ENCODE results near the gene MAP10.
"Not testable (repeated sequence)": the region's sequence is repeated elsewhere in the genome, so short reads cannot be mapped to it uniquely, and the experiment has no call there.

MAP10 gene, protein sequence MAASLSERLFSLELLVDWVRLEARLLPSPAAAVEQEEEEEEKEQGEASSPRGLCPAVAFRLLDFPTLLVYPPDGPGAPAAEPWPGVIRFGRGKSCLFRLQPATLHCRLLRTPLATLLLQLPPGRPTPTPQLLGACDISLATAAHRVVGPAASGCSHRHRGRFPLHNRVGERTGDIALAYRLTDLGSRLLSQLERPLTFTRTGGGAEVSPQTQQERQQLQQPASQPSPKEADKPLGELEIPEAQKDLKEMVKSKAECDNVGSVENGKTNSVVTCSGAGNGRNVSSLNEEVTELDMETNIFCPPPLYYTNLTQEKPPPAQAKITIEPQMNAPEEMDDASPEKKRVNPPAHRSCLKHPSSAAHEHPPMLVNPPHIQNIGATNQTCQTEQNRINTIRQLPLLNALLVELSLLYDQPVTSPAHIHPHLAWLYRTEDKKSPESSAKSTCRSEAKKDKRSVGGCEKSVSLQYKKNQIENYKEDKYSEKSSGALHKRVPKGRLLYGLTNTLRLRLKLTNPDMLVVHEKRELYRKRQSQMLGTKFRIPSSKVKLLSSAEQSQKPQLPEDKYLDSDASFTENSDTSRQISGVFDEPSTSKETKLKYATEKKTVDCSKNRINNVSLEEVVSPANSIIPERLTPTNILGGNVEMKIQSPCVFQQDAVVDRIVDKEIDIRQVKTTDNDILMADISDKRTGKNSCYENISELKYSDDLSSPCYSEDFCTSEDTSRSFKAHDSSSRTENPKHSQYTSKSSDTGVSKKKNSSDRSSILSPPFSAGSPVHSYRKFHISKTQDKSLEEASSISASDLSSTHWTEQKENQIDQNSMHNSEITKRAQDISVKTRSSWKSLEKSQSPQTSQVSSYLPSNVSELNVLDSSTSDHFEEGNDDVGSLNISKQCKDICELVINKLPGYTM

DNA sequence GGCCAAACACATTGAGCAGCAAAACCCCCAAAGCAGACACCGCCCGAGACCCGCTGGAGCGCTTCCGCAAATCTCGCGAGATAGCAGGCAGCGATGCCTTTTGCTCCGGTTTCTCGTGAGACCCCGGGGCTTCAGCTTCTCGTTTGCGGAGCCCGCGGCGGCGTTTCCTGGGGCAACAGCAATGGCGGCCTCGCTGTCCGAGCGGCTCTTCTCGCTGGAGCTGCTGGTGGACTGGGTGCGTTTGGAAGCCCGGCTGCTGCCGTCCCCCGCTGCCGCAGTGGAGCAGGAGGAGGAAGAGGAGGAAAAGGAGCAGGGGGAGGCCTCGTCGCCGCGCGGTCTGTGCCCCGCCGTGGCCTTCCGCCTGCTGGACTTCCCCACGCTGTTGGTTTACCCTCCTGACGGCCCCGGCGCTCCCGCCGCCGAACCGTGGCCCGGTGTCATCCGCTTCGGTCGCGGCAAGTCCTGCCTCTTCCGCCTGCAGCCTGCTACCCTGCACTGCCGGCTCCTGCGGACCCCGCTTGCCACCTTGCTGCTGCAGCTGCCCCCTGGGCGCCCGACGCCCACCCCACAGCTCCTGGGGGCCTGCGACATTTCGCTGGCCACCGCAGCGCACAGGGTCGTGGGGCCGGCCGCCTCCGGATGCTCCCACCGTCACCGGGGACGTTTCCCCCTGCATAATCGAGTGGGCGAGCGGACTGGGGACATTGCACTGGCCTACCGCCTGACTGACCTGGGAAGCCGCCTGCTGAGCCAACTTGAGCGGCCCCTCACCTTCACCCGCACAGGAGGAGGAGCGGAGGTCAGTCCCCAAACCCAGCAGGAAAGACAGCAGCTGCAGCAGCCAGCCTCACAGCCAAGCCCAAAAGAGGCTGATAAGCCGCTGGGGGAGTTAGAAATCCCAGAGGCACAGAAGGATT is at the start of gene MAP10:
Gene MAP10, plus strand, starts transcription at position 148 of the 917 bp plus-strand sequence. Its CDS starts 34 bp downstream, at position 182.
- DNase-seq, result peak; percentile 78

DNA sequence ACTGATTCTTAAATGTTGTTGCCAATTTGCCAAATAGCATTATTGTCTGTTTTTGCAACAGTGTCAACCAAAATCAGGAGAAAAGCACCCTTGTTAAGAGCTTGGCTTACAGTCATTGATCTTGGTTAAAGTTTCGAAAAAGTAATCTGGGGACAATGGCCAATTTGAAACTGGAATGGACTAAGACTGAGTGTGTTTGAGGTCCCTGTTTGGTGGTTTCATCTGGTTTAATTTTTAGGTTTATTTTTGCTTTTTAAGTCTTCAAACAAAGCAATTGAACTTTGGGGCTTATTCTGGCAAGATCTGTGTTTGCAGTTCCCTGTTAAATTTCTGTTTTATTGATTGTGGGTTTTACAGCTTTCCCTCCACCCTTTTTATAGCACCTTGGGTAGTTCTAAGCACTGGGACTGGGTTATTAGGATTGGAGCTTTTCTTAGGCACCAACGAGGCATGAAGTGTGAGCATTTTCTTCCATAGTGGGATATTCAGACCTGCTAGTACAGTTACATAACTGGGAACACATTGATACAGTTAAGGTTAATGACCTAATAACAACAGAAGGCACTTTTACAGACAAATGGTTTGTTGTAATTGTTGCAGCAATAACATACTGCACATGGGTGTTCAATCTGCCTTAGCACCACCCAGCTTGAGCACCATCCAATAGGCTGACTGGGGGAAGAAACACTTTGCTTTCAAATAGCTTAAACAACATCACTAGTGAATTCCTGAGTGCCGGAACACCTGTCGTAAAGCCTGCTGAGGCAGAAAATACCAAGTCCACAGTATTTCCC is 40.6 kb upstream of the MAP10 start:
- DNase-seq, result no peak

DNA sequence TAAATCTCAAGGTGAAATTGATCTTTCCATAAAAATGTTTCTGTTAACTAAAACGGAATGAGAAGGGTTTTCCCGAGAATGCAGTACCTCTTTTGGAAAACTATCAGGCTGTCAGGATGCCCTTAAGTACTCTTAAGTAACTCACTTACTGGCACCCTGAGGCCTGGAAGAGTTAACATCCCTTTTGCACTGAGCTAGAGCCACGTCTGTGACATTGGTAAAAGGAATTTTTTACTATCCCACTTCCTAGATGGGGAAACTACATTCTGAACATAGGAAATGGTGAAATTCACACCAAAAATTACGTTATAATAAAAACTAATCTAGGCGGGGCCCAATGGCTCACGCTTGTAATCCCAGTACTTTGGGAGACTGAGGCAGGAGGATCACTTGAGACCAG is 39.7 kb upstream of the MAP10 start:
- no peak for DNase-seq

DNA sequence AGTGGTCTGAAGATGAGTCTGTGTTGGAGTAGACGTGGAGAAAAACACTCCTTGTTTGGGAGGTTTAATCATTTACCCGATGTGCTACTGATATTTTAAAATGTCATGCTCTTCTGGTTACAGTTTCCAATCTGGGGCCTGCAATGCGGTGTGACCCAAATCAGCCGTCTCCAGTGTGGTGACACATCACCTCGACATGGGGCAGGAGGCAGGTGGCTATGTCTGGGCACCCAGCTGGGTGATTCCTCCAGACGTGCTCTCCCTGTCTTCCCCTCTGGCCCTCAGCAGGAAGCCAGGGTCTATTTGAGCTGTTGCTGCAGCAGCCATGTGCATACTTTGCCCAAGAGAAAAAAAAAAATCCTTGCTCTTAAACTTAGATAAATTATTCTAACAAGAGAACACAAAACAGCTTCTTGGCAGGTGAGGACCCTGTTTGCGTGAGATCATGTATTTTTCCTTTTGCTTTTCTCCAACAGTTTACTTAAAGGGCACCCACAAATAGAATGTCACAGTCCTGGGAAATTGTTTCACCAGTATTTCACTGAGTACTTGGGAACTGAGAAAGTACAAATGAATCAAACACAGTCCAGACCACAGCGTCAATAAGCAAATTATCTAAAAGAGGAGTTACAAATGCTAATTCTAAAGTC is 38.9 kb upstream of the MAP10 start:
- DNase-seq, result no peak

DNA sequence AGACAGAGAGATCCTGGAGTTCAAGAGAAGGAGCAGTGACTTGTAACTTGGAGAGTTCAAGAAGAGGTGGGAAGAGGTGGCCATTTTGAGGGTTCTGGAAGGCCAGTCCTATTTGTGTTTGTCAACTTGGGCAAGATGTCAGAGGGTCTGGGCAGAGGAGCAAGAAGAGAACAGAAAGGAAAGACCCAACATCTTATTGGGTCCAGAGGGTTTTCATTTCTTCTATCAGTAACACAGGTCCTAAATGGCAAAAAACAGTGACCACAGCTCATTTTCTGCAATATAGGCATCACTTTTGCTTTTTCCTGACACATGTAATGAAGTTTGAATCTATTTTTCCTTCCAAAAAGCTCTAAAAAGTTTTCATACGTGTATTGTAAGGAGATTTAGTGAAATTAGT is 38.3 kb upstream of the MAP10 start:
- DNase-seq, result no peak

GRCh38 chr1:232767305-232768074 is 37.7 kb upstream of the MAP10 start:
- DNase-seq, result peak; percentile 3

- no peak for DNase-seq
Measured at GRCh38 chr1:232768793-232769192, 36.4 kb upstream of the MAP10 start.

- DNase-seq, result no peak
Measured at GRCh38 chr1:232769733-232770132, 35.5 kb upstream of the MAP10 start.

- DNase-seq, result no peak
Measured at GRCh38 chr1:232773752-232774151, 31.5 kb upstream of the MAP10 start.

GRCh38 chr1:232776526-232777106 is 28.6 kb upstream of the MAP10 start:
- DNase-seq, result no peak

GRCh38 chr1:232780354-232780753 is 24.9 kb upstream of the MAP10 start:
- DNase-seq, result no peak

GRCh38 chr1:232784794-232785193 is 20.4 kb upstream of the MAP10 start:
- DNase-seq, result no peak

- DNase-seq, result not testable (repeated sequence)
Measured at GRCh38 chr1:232785630-232786029, 19.6 kb upstream of the MAP10 start.

- no peak for DNase-seq
Measured at GRCh38 chr1:232786845-232787455, 18.3 kb upstream of the MAP10 start.

DNA sequence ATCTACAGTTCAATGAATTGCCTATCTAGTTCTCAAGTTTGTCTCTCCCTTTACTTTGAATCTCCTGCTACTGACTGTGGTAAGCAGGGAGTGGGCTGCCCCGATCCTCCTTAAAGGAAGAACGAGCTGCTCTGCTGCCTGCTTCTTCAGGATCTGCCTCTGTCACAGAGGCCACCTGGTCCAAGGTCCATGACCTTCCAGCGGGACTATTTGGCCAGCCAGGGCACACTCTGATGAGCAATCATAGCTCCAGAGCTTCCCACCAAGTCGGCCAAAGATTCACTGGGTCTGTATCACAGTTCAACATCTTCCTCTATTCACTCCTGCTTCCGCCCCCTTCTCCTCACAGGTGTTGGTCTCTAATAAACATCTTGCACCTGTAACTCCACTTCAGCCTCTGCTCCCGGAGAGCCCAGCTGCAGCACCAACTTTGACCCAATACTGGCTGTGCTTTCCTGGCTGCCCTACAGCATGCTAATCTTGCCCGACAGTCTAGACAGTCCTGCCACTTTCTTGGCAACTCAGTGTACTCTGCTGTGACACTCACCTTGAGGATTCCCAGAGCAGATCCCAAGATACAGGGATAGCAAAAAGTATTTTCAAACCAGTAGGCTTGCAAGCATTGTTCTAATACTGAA is 16.9 kb upstream of the MAP10 start:
- DNase-seq, result no peak

DNA sequence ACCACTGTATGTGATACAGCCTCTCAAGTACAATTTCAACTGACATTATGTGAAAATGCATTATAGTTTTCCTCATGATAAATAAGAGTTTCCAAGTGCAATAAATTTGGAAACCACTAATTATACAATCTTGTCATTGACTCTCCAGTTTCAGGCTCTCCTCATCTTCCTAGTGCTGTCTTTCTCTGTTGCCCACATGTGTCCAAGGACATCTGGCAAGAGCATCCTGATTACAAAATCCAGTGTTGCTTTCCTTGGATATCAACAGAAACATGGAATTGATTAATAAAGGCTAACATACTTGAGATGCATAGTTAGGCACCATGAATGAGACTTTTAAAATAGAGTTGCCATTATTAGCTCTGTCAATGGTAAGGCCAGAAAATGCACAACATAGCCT is 15.6 kb upstream of the MAP10 start:
- no peak for DNase-seq

- DNase-seq, result no peak
Measured at GRCh38 chr1:232792949-232793348, 12.3 kb upstream of the MAP10 start.

DNA sequence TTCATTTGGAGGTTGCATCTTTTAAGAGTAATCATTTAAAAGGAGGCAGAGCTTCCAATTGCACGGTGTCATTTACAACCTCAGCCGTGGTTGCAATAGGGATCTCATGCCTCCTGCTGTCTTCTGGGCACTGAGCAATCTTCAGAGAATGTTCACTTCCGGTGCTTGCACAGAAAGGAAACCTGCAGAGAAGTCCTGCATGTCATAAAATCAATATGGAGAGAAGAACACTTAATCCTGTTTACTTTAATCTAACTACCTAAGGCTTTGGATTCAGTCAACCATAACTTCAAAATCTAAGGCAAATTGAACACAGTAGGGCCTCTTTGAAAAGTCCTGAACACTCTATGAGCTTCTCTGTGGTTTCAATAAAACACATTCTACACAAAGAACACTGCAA is 11.3 kb upstream of the MAP10 start:
- DNase-seq, result no peak

GRCh38 chr1:232795497-232796053 is 9.6 kb upstream of the MAP10 start:
- no peak for DNase-seq

Measured in SHP77 treated with DMSO at 0.1 percent for 48 hours (cell line).